Tibial nerve (tissue), 4 donors: ENCODE results near the gene KPNA3.

ENCODE experiments used
- CTCF ChIP-seq, 5 experiments: fragments of 200-600 bp in 3 of 5; fragments of 450-650 bp in 2 of 5; sonication (generic) in 3 of 5; IDR thresholded peaks; one replicate each; pipeline ENCODE4 v1.5.1; 2016 to 2019; ENCODE audit warnings: antibody characterized with exemption in 5 of 5, mild to moderate bottlenecking in 3 of 5, moderate library complexity in 2 of 5
- EP300 ChIP-seq, 2 donors: sonication (generic); formaldehyde crosslinking; IDR thresholded peaks; one replicate each; pipeline ENCODE4 v1.6.1; 2017; ENCODE audit warnings: antibody characterized with exemption in 2 of 2, mild to moderate bottlenecking in 1 of 2
- POLR2A ChIP-seq, 2 donors: fragments of 450-650 bp; IDR thresholded peaks; one replicate each; pipeline ENCODE4 v1.6.1; 2017; ENCODE audit warnings: antibody characterized with exemption in 2 of 2, mild to moderate bottlenecking in 2 of 2, moderate library complexity in 2 of 2

- TF ChIP-seq POLR2A (IDR thresholded peaks at IDR 0.05) (no peak), CTCF (IDR thresholded peaks at IDR 0.05) (no peak), EP300 (IDR thresholded peaks at IDR 0.05) (no peak)
Observed at GRCh38 chr13:49830721-49831120, 38.2 kb upstream of the KPNA3 start.
